ENCODE measurements around the gene CT47B1. TPM values are rescaled to one million over a fixed set of nuclear protein-coding genes. Genes with fewer than 3 reads are reported as not detected.

Gene CT47B1
- total and polyA plus RNA-seq, 4 donors, result not detected

DNA sequence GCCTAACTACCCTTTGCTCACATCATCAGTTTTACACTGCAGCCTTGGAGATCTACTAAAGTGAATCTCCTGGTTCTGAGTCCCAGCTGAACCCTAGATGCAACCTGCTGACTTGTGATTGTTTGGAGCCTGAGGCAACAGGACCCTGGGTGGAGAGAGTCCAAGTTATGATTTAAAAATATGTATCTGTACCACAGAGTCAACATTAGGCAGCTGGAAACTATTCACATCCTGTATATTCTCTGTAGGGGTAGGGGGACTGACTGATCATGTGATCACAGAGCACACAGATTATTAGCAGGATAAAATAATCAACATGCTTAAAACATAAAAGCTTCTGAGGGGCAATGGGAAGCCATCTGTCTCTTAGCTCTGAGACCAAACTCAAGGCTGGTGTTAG lies 52.1 kb downstream of the CT47B1 start:
- Histone ChIP-seq H3K27ac (ENCODE audit: low read depth in 1 of 2, low read length in 2 of 2) (no peak overlapping the region), H3K4me1 (ENCODE audit: control insufficient read depth in 4 of 4, insufficient read depth in 4 of 4, low read length in 3 of 4) (no peaks in the 10 kb centered on the region), H3K36me3 (ENCODE audit: control insufficient read depth in 4 of 4, insufficient read depth in 3 of 4, low read depth in 1 of 4, low read length in 3 of 4) (no peaks in the 10 kb centered on the region), H3K27me3 (ENCODE audit: control insufficient read depth in 4 of 4, insufficient read depth in 4 of 4, low read length in 3 of 4) (no peaks in the 10 kb centered on the region), H3K9ac (ENCODE audit: low read depth in 1 of 2, low read length in 2 of 2) (no peak overlapping the region), H3K4me3 (ENCODE audit: low read depth in 1 of 3, low read length in 3 of 3) (no peak overlapping the region), H3K9me3 (ENCODE audit: control insufficient read depth in 4 of 4, low read length in 3 of 4) (no peaks in the 10 kb centered on the region)
- TF ChIP-seq ATF3 (IDR thresholded peaks at IDR 0.05) (no peak), JUND (IDR thresholded peaks at IDR 0.05) (no peak), NR2F2 (IDR thresholded peaks at IDR 0.05) (no peak), SP1 (IDR thresholded peaks at IDR 0.05) (no peak), MAX (IDR thresholded peaks at IDR 0.05) (no peak), TAF1 (conservative IDR thresholded peaks at IDR 0.05) (no peak), RAD21 (IDR thresholded peaks at IDR 0.05) (no peak)
- DNase-seq (ENCODE audit: low spot score), result no peak

Small RNA genes within 50 kb of the gene (small RNA-seq; reads per million reads assigned to genes)
- not detected for gene AC008162.1

Other genes starting within 250 kb of the CT47B1 start
- 10 to 100 TPM; 18.9 to 24.3 TPM for gene C1GALT1C1, start 245.8 kb downstream of the CT47B1 start, total RNA-seq
- 10 to 100 TPM; 16.8 to 25.9 TPM for gene C1GALT1C1, start 245.8 kb downstream of the CT47B1 start, polyA plus RNA-seq
- gene CT47A11, start 61.3 kb upstream of the CT47B1 start, total RNA-seq, result not detected
- not detected for gene CT47A11, start 61.3 kb upstream of the CT47B1 start, polyA plus RNA-seq
- not detected for gene CT47A10, start 66.2 kb upstream of the CT47B1 start, total RNA-seq
- gene CT47A10, start 66.2 kb upstream of the CT47B1 start, polyA plus RNA-seq, result not detected
- gene CT47A9, start 71.0 kb upstream of the CT47B1 start, total RNA-seq, result not detected
- not detected for gene CT47A9, start 71.0 kb upstream of the CT47B1 start, polyA plus RNA-seq
- gene CT47A8, start 75.9 kb upstream of the CT47B1 start, total RNA-seq, result not detected
- not detected for gene CT47A8, start 75.9 kb upstream of the CT47B1 start, polyA plus RNA-seq
- not detected for gene CT47A7, start 80.7 kb upstream of the CT47B1 start, total RNA-seq
- gene CT47A7, start 80.7 kb upstream of the CT47B1 start, polyA plus RNA-seq, result not detected
- gene CT47A6, start 85.6 kb upstream of the CT47B1 start, total RNA-seq, result not detected
- gene CT47A6, start 85.6 kb upstream of the CT47B1 start, polyA plus RNA-seq, result not detected
- not detected for gene CT47A5, start 90.5 kb upstream of the CT47B1 start, total RNA-seq
- not detected for gene CT47A5, start 90.5 kb upstream of the CT47B1 start, polyA plus RNA-seq
- gene CT47A4, start 95.3 kb upstream of the CT47B1 start, total RNA-seq, result not detected
- not detected for gene CT47A4, start 95.3 kb upstream of the CT47B1 start, polyA plus RNA-seq
- not detected for gene CT47A3, start 100.2 kb upstream of the CT47B1 start, total RNA-seq
- gene CT47A3, start 100.2 kb upstream of the CT47B1 start, polyA plus RNA-seq, result not detected
- gene CT47A2, start 105.1 kb upstream of the CT47B1 start, total RNA-seq, result not detected
- gene CT47A2, start 105.1 kb upstream of the CT47B1 start, polyA plus RNA-seq, result not detected
- not detected for gene CT47A1, start 109.9 kb upstream of the CT47B1 start, total RNA-seq
- gene CT47A1, start 109.9 kb upstream of the CT47B1 start, polyA plus RNA-seq, result not detected
- 10 to 100 TPM; 11.3 to 24.3 TPM for gene GLUD2, start 171.7 kb upstream of the CT47B1 start, total RNA-seq
- gene GLUD2, start 171.7 kb upstream of the CT47B1 start, polyA plus RNA-seq, result 1 to 10 TPM; 2.8 to 5.7 TPM